SK-N-SH (cell line): Measurements from ENCODE around the gene HSPA1A.

ENCODE experiments used
- GATA2 ChIP-seq: sonication (generic); formaldehyde crosslinking; IDR thresholded peaks from 2 replicates; pipeline ENCODE4 v1.5.0; 2020; ENCODE audit warnings: mild to moderate bottlenecking, missing genetic modification reagents
- POLR2AphosphoS5 ChIP-seq: IDR thresholded peaks from 2 replicates; pipeline ENCODE4 v1.6.1; 2012; ENCODE audit warnings: low read depth, low read length
- USF2 ChIP-seq: fragments of 150-350 bp; IDR thresholded peaks from 2 replicates; pipeline ENCODE4 v1.6.1; 2017; ENCODE audit warnings: antibody characterized with exemption, low read length, low read depth, borderline replicate concordance
- TF ChIP-seq, protein P1 (sequence below): fragments of 200-600 bp; sonication (generic); IDR thresholded peaks from 2 replicates; pipeline ENCODE4 v1.6.1; 2017; ENCODE audit warnings: antibody characterized with exemption, mild to moderate bottlenecking, moderate library complexity
- TF ChIP-seq, protein P2 (sequence below): IDR thresholded peaks from 2 replicates; pipeline ENCODE4 v1.4.0; 2012; ENCODE audit warnings: low read depth

- TF ChIP-seq, protein P1, sequence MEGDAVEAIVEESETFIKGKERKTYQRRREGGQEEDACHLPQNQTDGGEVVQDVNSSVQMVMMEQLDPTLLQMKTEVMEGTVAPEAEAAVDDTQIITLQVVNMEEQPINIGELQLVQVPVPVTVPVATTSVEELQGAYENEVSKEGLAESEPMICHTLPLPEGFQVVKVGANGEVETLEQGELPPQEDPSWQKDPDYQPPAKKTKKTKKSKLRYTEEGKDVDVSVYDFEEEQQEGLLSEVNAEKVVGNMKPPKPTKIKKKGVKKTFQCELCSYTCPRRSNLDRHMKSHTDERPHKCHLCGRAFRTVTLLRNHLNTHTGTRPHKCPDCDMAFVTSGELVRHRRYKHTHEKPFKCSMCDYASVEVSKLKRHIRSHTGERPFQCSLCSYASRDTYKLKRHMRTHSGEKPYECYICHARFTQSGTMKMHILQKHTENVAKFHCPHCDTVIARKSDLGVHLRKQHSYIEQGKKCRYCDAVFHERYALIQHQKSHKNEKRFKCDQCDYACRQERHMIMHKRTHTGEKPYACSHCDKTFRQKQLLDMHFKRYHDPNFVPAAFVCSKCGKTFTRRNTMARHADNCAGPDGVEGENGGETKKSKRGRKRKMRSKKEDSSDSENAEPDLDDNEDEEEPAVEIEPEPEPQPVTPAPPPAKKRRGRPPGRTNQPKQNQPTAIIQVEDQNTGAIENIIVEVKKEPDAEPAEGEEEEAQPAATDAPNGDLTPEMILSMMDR = no peak
- TF ChIP-seq, protein P2, sequence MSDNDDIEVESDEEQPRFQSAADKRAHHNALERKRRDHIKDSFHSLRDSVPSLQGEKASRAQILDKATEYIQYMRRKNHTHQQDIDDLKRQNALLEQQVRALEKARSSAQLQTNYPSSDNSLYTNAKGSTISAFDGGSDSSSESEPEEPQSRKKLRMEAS = no peak
- TF ChIP-seq GATA2 (CRISPR knock-in tag) (no peak), USF2 (no peak), POLR2AphosphoS5 (no peak)
These were observed 15.6 kb downstream of the HSPA1A start for GRCh38 chr6:31830886-31831335.
